Kidney capillary endothelial cell (primary cell): ENCODE results near the gene ODF2L.

ENCODE experiments used
- DNase-seq: peaks from one replicate; pipeline ENCODE4 v3.0.0-alpha.2; 2018; ENCODE audit warnings: low spot score

ODF2L gene

GRCh38 chr1:86395751-86396497, at the start of gene ODF2L:
Gene ODF2L (minus strand): TSS chr1:86396323. CDS start chr1:86387027, 9,296 bp downstream.
- peak; percentile 82 for DNase-seq

GRCh38 chr1:86445919-86446318, 49.8 kb upstream of the ODF2L start:
- DNase-seq = no peak

GRCh38 chr1:86441997-86442396, 45.9 kb upstream of the ODF2L start:
- DNase-seq = no peak

GRCh38 chr1:86441581-86441980, 45.5 kb upstream of the ODF2L start:
- DNase-seq = no peak

GRCh38 chr1:86436041-86436440, 39.9 kb upstream of the ODF2L start:
- no peak for DNase-seq

GRCh38 chr1:86435327-86435726, 39.2 kb upstream of the ODF2L start:
- DNase-seq = no peak

GRCh38 chr1:86434059-86434458, 37.9 kb upstream of the ODF2L start:
- DNase-seq = no peak

GRCh38 chr1:86430376-86430775, 34.3 kb upstream of the ODF2L start:
- DNase-seq = no peak

GRCh38 chr1:86429835-86430234, 33.7 kb upstream of the ODF2L start:
- DNase-seq = peak; percentile 90

- no peak for DNase-seq
These were observed 33.1 kb upstream of the ODF2L start for GRCh38 chr1:86429122-86429725.

GRCh38 chr1:86423873-86424272, 27.8 kb upstream of the ODF2L start, which contains the start of gene CLCA2:
Gene CLCA2 (plus strand): TSS chr1:86424171. CDS start chr1:86424248, 77 bp downstream.
- DNase-seq = no peak

- no peak for DNase-seq
These were observed 27.4 kb upstream of the ODF2L start for GRCh38 chr1:86423473-86423872.

GRCh38 chr1:86421601-86422280, 25.6 kb upstream of the ODF2L start:
- peak; percentile 29 for DNase-seq

- peak; percentile 21 for DNase-seq
These were observed 23.3 kb upstream of the ODF2L start for GRCh38 chr1:86419277-86419903.

GRCh38 chr1:86416343-86416742, 20.2 kb upstream of the ODF2L start:
- DNase-seq = no peak

- DNase-seq = no peak
These were observed 14.8 kb upstream of the ODF2L start for GRCh38 chr1:86410879-86411278.

- DNase-seq = no peak
These were observed 13.4 kb upstream of the ODF2L start for GRCh38 chr1:86409416-86410021.

- DNase-seq = no peak
These were observed 371 bp upstream of the ODF2L start for GRCh38 chr1:86396498-86396890.

GRCh38 chr1:86394416-86394815, 1.7 kb downstream of the ODF2L start:
- DNase-seq = peak; percentile 77

GRCh38 chr1:86389307-86389706, 6.8 kb downstream of the ODF2L start:
- no peak for DNase-seq

- no peak for DNase-seq
These were observed 7.3 kb downstream of the ODF2L start for GRCh38 chr1:86388777-86389176.
